ENCODE results near the gene SVIL.

- TF ChIP-seq EP300 (IDR thresholded peaks at IDR 0.05; ENCODE audit: borderline replicate concordance) (no peak), USF1 (IDR thresholded peaks at IDR 0.05) (no peak), TCF12 (IDR thresholded peaks at IDR 0.05; ENCODE audit: low read depth) (no peak), RAD21 (IDR thresholded peaks at IDR 0.05; ENCODE audit: low read depth) (no peak), MAX (IDR thresholded peaks at IDR 0.05) (no peak), EGR1 (IDR thresholded peaks at IDR 0.05) (no peak), YY1 (IDR thresholded peaks at IDR 0.05; ENCODE audit: low read depth) (no peak), TEAD4 (IDR thresholded peaks at IDR 0.05) (no peak), FOXM1 (IDR thresholded peaks at IDR 0.05; ENCODE audit: borderline replicate concordance, low read depth) (no peak)
These were observed 142.0 kb downstream of the SVIL start for GRCh38 chr10:29492774-29493173.
